ENCODE results near the gene RNF148.

RNF148 gene

DNA sequence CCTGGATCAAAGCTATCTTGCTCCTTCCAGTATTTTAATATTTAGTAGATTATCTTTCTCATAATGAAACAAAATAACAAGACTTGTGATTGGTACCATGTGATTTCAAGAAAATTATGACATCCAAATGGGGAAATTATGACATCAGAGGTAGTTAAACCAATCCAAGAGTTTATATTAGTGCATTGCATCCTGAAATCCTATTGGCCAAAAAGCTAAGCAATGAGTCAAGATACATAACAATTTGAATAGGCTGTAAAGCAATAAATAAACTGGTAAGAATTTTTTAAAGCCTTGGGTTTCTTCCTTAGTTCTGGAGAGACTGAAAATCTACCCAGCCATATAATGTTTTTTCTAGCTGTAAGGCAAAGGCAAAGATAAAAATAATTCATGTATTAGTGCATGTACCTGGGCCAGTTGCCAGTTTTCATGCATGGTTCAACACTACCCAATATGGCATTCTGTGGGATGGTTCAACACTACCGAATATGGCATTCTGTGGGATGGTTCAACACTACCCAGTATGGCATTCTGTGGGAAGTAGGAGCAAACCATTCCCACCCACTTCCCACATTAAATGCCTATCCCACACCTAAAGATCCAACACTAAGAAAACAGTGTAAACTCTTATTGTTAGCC lies at the start of gene RNF148:
RNF148 (minus strand) TSS at position 51 of the 639 bp plus-strand sequence. CDS start 172 bp downstream, outside the sequence.
- DNase-seq = no peak

DNA sequence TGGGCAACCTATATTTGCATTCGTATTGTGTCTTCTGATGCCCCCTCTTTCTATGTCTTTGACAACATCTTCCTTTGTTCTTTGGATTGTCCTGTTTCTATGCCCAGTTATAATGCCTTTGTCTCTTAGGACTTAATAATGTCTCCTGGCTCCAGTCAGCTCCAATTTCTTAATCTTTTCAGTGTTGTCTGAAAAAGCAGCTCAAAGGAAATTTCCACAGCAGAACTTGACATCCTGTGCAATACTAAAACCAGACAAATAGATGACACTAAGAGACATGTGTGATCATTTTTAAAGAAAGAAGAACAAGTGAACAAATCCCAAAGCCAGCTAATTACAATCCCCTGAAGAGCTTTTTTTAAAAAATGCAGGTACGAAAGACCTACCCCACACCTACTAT lies 47.7 kb upstream of the RNF148 start:
- no peak for DNase-seq

DNA sequence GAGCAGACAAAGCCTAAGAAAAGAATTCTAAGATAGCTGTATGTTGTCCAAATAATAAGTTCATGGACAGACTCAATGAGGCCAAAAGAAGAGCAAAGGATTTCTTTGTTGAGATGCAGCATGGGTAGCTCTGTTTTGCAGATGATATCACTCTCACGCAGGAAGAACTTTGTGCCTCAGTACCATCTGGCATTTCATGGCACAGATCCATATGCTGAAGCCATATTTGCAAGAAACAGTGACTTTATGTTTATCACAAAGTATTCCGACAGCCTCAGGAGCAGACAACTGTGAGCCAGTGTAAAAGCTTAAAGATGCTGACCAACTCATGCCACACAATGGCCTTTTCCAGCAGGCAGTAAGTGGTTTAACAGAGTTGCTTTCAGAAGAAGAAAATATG lies 45.5 kb upstream of the RNF148 start:
- DNase-seq = no peak

- no peak for DNase-seq
Measured at GRCh38 chr7:122746948-122747347, 44.2 kb upstream of the RNF148 start.

- DNase-seq = no peak
Measured at GRCh38 chr7:122743211-122743610, 40.5 kb upstream of the RNF148 start.

GRCh38 chr7:122738947-122739346 lies 36.2 kb upstream of the RNF148 start:
- no peak for DNase-seq

DNA sequence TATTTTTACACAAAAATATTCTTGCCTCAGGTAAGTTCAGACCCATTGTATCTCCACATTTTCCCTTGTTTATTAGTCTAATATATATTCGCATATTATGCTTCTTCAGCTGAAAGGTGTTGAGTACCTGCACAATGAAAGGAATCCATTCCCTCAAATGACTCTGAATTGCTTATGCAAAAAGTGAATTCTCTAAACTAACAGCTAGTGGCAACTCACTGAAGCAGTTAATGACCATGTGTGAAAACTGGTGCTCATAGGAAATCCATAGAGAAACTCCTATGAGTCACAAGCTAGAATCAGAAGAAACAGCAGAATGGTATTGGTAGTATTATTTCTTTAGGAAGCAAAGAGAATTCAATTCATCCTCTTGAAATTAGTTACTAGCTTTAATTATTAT lies 33.5 kb upstream of the RNF148 start:
- DNase-seq = no peak

DNA sequence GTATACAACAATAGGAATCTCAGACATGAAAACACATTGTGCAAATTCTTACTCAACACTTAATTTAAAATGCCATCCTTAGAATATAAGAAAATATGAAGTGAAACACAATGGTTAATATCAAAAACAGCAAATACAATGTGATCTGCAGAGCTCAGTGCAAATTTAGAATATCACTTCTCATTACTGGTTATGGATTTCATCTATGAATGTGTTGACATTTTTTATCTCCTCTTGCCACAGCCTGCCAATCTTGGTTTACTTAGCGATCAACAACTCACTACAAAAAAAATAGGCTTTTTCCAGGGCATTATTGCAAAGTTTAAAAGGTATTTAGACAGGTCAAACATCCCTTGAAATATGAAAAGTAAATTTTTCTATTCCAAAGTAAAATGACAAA lies 25.0 kb upstream of the RNF148 start:
- no peak for DNase-seq

DNA sequence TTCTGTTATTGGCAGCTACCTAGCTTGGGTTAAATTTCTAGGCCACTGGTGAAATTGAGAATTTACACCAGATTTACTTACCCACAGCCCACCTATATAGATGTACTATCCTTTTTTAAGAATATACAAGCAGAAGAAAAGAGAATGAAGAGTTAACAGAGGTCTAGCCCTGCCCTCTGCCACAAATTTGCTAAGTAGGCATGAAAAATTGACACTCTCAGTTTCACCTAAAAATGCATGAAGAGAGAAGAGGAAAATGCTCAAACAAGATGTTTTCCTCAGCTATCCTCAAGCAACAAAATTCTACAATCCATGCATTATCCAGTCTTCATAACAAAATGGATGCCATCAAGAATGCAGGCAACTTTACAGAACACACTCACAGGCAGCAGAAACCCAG lies 24.6 kb upstream of the RNF148 start:
- no peak for DNase-seq

GRCh38 chr7:122726881-122727280 lies 24.2 kb upstream of the RNF148 start:
- DNase-seq = no peak

- no peak for DNase-seq
Measured at GRCh38 chr7:122724366-122724765, 21.6 kb upstream of the RNF148 start.

DNA sequence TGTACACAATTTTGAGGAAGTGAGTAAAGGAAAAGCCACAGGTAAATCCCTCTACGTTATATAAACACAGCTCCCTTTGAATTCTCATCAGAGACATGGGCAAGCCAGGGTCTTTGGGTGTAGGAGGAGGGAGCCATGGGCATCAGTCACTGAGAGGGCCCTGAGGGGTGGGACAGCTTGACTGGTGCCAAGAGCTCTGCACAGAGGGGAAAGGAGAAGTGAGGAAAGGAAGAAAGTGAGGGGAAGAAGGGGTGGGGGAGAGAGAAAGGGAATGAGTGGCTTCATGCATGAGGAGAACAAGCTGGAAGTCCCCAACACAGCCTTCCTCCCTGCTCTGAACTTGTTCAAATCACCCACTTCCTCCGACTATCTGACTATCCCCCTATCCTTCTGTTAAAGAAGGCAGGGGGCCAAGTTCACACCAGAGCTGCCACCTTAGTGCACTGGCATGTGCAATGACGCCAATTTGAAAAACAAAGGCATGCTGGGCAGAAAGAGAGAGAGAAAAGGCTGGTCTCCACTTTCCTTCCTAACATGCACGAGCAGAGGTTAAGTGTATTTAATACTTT lies 16.4 kb upstream of the RNF148 start:
- DNase-seq = no peak

DNA sequence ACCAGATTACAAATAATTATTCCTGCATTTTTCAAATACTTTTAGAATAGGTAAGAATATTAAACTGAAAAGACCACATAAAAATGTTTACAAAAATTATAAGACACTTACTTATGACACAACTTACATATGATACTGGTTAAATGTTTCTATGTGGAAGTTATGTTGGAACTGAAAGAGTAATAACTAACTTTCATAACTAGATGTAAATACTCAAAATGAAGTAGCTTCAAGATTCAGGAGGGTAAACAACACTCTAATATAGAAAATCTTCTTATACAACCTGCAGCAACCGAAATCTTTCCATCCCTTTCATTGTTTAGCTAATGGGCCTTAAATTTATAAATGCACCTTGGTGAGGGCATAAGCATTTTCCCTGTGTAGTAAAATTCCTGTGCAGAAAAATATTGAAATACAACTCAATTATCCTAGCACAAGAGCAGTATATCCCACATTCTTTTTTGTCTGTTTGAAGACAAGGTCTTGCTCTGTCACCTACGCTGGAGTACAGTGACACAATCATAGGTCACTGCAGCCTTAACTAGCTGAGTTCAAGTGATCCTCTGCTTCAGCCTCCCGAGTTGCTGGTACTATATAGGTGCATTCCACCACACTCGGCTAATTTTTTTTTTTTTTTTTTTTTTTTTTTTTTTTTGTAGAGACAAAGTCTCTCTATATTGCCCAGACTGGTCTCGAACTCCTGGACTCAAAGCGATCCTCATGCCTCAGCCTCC lies 14.8 kb upstream of the RNF148 start:
- DNase-seq = no peak

- DNase-seq = no peak
Measured at GRCh38 chr7:122715183-122715582, 12.5 kb upstream of the RNF148 start.

DNA sequence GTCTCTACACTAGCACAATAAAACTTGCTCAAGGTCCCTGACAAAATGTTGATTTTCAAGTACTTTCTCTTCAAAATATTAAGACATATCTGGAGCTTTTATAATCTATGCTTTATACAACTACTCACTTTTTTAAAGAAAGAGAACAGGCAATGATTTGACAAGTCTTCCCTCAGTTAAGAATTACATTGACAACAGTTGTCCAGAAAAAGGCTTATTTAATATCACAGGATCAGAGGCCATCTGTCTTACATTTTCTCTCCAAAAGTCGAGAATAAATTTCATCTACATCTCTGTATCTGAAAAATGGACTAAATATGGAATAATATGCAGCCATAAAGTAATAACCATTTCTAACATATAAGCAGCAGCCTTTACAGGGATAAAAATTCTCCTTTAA lies 8.2 kb upstream of the RNF148 start:
- DNase-seq = no peak

GRCh38 chr7:122709930-122710646 lies 7.4 kb upstream of the RNF148 start:
- DNase-seq = no peak

- no peak for DNase-seq
Measured at GRCh38 chr7:122706836-122707235, 4.1 kb upstream of the RNF148 start.

DNA sequence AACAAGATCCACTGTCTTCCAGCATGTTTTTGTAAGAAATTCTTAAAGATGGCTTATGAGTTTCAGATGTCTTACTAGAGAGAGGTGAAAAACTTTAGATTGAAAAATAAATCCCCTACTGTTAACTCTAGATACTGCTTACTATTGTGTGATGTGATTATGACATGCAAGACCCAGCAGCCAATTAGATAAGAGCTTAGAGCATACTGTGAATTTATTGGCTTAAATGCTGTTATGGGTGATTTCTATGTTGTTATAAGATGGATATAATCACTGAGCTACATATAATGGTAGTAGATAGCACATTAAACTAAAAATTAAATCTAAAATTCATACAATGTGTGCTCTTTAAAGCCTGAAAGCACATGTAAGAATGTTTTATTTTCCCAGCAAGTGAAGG lies 3.7 kb downstream of the RNF148 start, which contains the start of gene RNF133:
RNF133 (minus strand) TSS at position 101 of the 400 bp plus-strand sequence. CDS start 199 bp downstream, outside the sequence.
- DNase-seq = no peak

GRCh38 chr7:122695816-122696215 lies 6.9 kb downstream of the RNF148 start:
- no peak for DNase-seq

DNA sequence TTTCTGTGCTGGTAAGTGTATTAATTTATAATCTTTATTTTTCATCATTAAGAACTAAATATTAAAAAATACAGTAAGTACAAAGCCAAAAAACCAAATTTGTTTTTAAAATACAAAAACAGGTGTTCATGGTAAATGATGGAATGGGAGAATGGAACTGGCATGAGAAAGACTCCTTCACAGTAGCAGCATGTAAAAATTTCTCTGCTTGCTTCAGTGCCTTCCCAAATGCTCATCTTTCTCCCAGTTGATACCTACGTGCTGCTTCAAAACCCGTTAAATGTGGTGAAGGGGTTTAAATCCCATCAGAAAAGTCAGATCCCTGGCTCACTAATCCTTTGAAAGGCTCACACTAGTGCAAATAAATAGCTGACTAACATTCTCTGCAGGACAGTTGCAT lies 8.0 kb downstream of the RNF148 start:
- no peak for DNase-seq

DNA sequence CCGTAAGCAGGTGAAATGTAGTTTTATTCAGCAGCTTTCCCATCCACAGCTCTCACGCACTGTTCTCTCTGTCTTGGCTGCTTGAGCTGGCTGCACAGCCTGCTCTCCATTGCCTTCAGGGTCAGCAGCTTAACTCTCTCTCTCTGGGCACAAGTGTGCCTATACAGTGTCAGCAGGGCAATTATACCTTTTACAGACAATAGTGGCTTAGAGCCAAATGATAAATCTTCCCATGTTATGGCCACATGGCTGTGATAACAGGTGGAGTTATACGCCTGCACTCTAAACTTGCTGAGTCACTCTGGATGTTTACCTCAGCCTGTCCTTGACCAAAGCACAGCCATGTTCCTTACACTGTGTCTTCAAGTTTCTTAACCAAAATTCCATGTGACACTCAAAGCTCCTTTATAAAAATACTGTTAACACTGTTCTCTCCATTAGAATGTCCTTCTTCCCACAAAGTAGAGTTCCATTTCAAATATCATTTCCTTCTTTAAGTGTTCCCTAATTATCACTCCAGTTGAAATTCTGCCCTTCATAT lies 9.9 kb downstream of the RNF148 start:
- no peak for DNase-seq

- DNase-seq = no peak
Measured at GRCh38 chr7:122691569-122692235, 11.0 kb downstream of the RNF148 start.

Measured in stimulated activated CD4-positive, alpha-beta T cell treated with anti-CD3 and anti-CD28 coated beads, Interleukin-4, amount 100 ng/mL, for 24 hours (primary cell).